PC-9 (cell line): Measurements from ENCODE around the gene DDX3X.

Experiments
- CTCF ChIP-seq: fragments of 200-600 bp; sonication (generic); conservative IDR thresholded peaks from 2 replicates; pipeline ENCODE4 v1.6.1; 2017; ENCODE audit warnings: mixed run types, antibody characterized with exemption, mild to moderate bottlenecking, moderate library complexity
- EZH2 ChIP-seq: fragments of 200-600 bp; sonication (generic); IDR thresholded peaks from 2 replicates; pipeline ENCODE4 v1.8.0; 2017; ENCODE audit warnings: antibody characterized with exemption, low read depth

- TF ChIP-seq CTCF (no peak), EZH2 (no peak)
These were observed 14.6 kb downstream of the DDX3X start for GRCh38 chrX:41348551-41348950.
